GM23338 (cell line): ENCODE results near the gene ADGRG2. TPM values are rescaled to one million over a fixed set of nuclear protein-coding genes. Genes with fewer than 3 reads are reported as not detected.

Experiments
- ATAC-seq: fragments of 200-7000 bp; cut with Tn5 transposase; 3 replicates; pipeline ENCODE4 v1.9.1; 2020
- DNase-seq: peaks from one replicate; pipeline ENCODE4 v3.0.0-alpha.2; 2015; ENCODE audit warnings: low spot score
- H2AFZ ChIP-seq: fragments of 200-600 bp; sonication (generic); 2 replicates; pipeline ENCODE4 v1.8.0; 2016; ENCODE audit warnings: antibody characterized with exemption, mild to moderate bottlenecking, moderate library complexity
- H3F3A ChIP-seq: fragments of 200-600 bp; sonication (generic); replicated peaks from 2 replicates; pipeline ENCODE4 v1.8.0; 2017; ENCODE audit warnings: antibody characterized with exemption, mixed run types, low read depth
- H3K27ac ChIP-seq: fragments of 200-600 bp; sonication (generic); 2 replicates; pipeline ENCODE4 v1.6.1; 2016; ENCODE audit warnings: low read depth
- H3K27me3 ChIP-seq: fragments of 200-600 bp; sonication (generic); 2 replicates; pipeline ENCODE4 v1.8.0; 2016; ENCODE audit warnings: mild to moderate bottlenecking, mixed run types, moderate library complexity; ENCODE audit not compliant: insufficient read depth
- H3K36me3 ChIP-seq: fragments of 200-600 bp; sonication (generic); 2 replicates; pipeline ENCODE4 v1.8.0; 2016; ENCODE audit warnings: mild to moderate bottlenecking; ENCODE audit not compliant: insufficient read depth
- H3K4me1 ChIP-seq: fragments of 200-600 bp; sonication (generic); 2 replicates; pipeline ENCODE4 v1.8.0; 2016; ENCODE audit warnings: mild to moderate bottlenecking, moderate library complexity; ENCODE audit not compliant: insufficient read depth
- H3K4me2 ChIP-seq: fragments of 200-600 bp; sonication (generic); 2 replicates; pipeline ENCODE4 v1.7.1; 2017; ENCODE audit warnings: mixed run types
- H3K4me3 ChIP-seq: fragments of 200-600 bp; sonication (generic); 2 replicates; pipeline ENCODE4 v1.6.1; 2016; ENCODE audit warnings: mixed run types
- H3K79me2 ChIP-seq: fragments of 200-600 bp; sonication (generic); replicated peaks from 2 replicates; pipeline ENCODE4 v1.8.0; 2017; ENCODE audit warnings: mild to moderate bottlenecking; ENCODE audit not compliant: insufficient read depth
- H3K9me2 ChIP-seq: fragments of 200-600 bp; sonication (generic); 2 replicates; pipeline ENCODE4 v1.8.0; 2017; ENCODE audit not compliant: insufficient read depth
- H4K20me1 ChIP-seq: fragments of 200-600 bp; sonication (generic); replicated peaks from 2 replicates; pipeline ENCODE4 v1.8.0; 2017; ENCODE audit warnings: mild to moderate bottlenecking; ENCODE audit not compliant: insufficient read depth
- H3K27ac Mint-ChIP-seq: 2 replicates; pipeline ENCODE4 v1.8.0; 2020; ENCODE audit warnings: inconsistent platforms, mild to moderate bottlenecking, moderate library complexity, mixed read lengths
- H3K27me3 Mint-ChIP-seq: 3 replicates; pipeline ENCODE4 v1.8.0; 2022; ENCODE audit warnings: low read depth, mild to moderate bottlenecking, moderate library complexity, mixed read lengths, inconsistent platforms; ENCODE audit not compliant: insufficient read depth, poor library complexity
- H3K36me3 Mint-ChIP-seq: 3 replicates; pipeline ENCODE4 v1.8.0; 2021; ENCODE audit warnings: low read depth, mild to moderate bottlenecking, inconsistent platforms, moderate library complexity, mixed read lengths
- H3K4me1 Mint-ChIP-seq: 3 replicates; pipeline ENCODE4 v1.8.0; 2020; ENCODE audit warnings: mild to moderate bottlenecking, inconsistent platforms, mixed read lengths
- H3K4me3 Mint-ChIP-seq: 3 replicates; pipeline ENCODE4 v1.8.0; 2021; ENCODE audit warnings: moderate library complexity, mild to moderate bottlenecking, inconsistent platforms, mixed read lengths
- H3K9me3 Mint-ChIP-seq: 3 replicates; pipeline ENCODE4 v1.8.0; 2020; ENCODE audit warnings: moderate library complexity, mild to moderate bottlenecking, inconsistent platforms, mixed read lengths
- CREB1 ChIP-seq: fragments of 250-450 bp; sonication (Bioruptor Pico); IDR thresholded peaks from 2 replicates; pipeline ENCODE4 v1.5.0; 2020; ENCODE audit warnings: low read depth, mild to moderate bottlenecking, moderate library complexity
- CTCF ChIP-seq, 2 experiments: fragments of 200-600 bp in 1 of 2; sonication (generic) in 1 of 2; conservative IDR thresholded peaks; 2 replicates each; pipeline versions ENCODE4 v1.5.1 to v1.6.1; 2016 to 2017; ENCODE audit warnings: antibody characterized with exemption in 2 of 2, low read depth in 2 of 2, mild to moderate bottlenecking in 2 of 2, moderate library complexity in 1 of 2
- EZH2 ChIP-seq: fragments of 200-600 bp; sonication (generic); IDR thresholded peaks from one replicate; pipeline ENCODE4 v1.8.0; 2017; ENCODE audit warnings: antibody characterized with exemption, mild to moderate bottlenecking, low read depth; ENCODE audit not compliant: unreplicated experiment
- EZH2phosphoT487 ChIP-seq: fragments of 200-600 bp; sonication (generic); IDR thresholded peaks from one replicate; pipeline ENCODE4 v1.8.1; 2018; ENCODE audit warnings: antibody characterized with exemption; ENCODE audit not compliant: unreplicated experiment
- JUNB ChIP-seq: IDR thresholded peaks from one replicate; pipeline ENCODE4 v1.6.1; 2016; ENCODE audit warnings: antibody characterized with exemption; ENCODE audit not compliant: unreplicated experiment
- NANOG ChIP-seq: IDR thresholded peaks from 2 replicates; pipeline ENCODE4 v1.6.1; 2016; ENCODE audit warnings: antibody characterized with exemption, borderline replicate concordance
- POLR2AphosphoS5 ChIP-seq: IDR thresholded peaks from 2 replicates; pipeline ENCODE4 v1.6.1; 2016; ENCODE audit warnings: antibody characterized with exemption, low read depth
- REST ChIP-seq: IDR thresholded peaks from one replicate; pipeline ENCODE4 v1.6.1; 2018; ENCODE audit warnings: antibody characterized with exemption; ENCODE audit not compliant: unreplicated experiment
- STAT1 ChIP-seq: IDR thresholded peaks from one replicate; pipeline ENCODE4 v1.6.1; 2016; ENCODE audit warnings: antibody characterized with exemption; ENCODE audit not compliant: unreplicated experiment
- ZNF331 ChIP-seq: fragments of 250-450 bp; sonication (Bioruptor Pico); IDR thresholded peaks from 2 replicates; pipeline ENCODE4 v1.5.0; 2020; ENCODE audit warnings: low read depth, mild to moderate bottlenecking, moderate library complexity
- polyA plus RNA-seq: library from polyadenylated mRNA; unstranded; fragments of >200 nt; fragmentation: Nextera tagmentation; extraction: Ambion mirVana; gene quantifications from 2 replicates; pipeline ENCODE4 v1.2.1, GENCODE V29; 2016
- total RNA-seq: library from RNA; depleted of rRNA; stranded (reverse); fragments of >200 nt; shearing (Covaris generic); gene quantifications from 2 replicates; pipeline ENCODE4 v1.2.3, GENCODE V29; 2014
- TF ChIP-seq, protein P1 (sequence below): IDR thresholded peaks from 2 replicates; pipeline ENCODE4 v1.6.1; 2016; ENCODE audit warnings: antibody characterized with exemption
- TF ChIP-seq, protein P2 (sequence below): fragments of 250-450 bp; sonication (Bioruptor Pico); IDR thresholded peaks from 2 replicates; pipeline ENCODE4 v1.5.0; 2020; ENCODE audit warnings: mild to moderate bottlenecking, moderate library complexity

Gene ADGRG2
- total and polyA plus RNA-seq, 2 experiments from 2014 or later, result 4.0 to 10.8 TPM

DNA sequence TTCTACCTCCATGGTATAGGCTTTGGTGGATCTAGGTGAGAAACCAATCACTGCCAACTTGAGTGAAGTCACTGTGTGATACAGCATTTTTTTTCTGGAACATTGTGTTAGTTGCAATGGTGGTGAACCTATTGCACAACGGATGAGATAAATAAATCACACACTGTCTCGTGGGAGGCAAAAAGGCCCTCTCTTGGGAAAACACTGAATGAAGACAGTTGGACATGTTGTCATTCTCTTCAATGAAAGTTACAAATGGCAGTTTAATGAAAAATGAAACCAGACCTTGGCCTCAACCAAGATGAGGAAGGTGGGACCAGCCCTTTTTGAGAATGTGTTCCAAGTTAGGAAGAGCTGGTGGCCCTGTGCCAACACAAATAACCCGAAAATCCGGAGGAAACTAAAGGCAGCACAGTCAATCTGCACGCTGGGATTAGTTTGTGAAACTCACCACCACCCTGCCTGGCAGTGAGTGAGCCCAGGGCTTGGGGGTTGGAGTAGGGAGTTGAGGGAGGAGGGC is 5.4 kb upstream of the ADGRG2 start:
- Histone ChIP-seq H3K4me2 (no peak overlapping the region), H4K20me1 (no peaks in the 10 kb centered on the region), H3K27me3 (peaks cover 16% of the 10 kb centered on the region), H3K9me2 (no peaks in the 10 kb centered on the region), H3K36me3 (no peaks in the 10 kb centered on the region), H3K27ac (no peak overlapping the region), H3K4me3 (no peak overlapping the region), H3K4me1 (no peaks in the 10 kb centered on the region), H3F3A (no peaks in the 10 kb centered on the region), H3K79me2 (no peaks in the 10 kb centered on the region), H2AFZ (no peak overlapping the region)
- ATAC-seq, result no peak
- no peak for DNase-seq
- Mint-ChIP-seq H3K9me3 (no peaks in the 10 kb centered on the region; the same call in 2 of the 3 replicates), H3K4me3 (no peak overlapping the region), H3K4me1 (no peaks in the 10 kb centered on the region; the same call in 2 of the 3 replicates), H3K27ac (no peak overlapping the region), H3K36me3 (no peaks in the 10 kb centered on the region), H3K27me3 (peaks cover 4% of the 10 kb centered on the region)
- TF ChIP-seq EZH2phosphoT487, result no peak
- TF ChIP-seq CTCF (conservative IDR thresholded peaks at IDR 0.05; ENCODE audit: low read depth in 2 of 2), result no peak
- TF ChIP-seq, protein P1, sequence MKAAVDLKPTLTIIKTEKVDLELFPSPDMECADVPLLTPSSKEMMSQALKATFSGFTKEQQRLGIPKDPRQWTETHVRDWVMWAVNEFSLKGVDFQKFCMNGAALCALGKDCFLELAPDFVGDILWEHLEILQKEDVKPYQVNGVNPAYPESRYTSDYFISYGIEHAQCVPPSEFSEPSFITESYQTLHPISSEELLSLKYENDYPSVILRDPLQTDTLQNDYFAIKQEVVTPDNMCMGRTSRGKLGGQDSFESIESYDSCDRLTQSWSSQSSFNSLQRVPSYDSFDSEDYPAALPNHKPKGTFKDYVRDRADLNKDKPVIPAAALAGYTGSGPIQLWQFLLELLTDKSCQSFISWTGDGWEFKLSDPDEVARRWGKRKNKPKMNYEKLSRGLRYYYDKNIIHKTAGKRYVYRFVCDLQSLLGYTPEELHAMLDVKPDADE, result no peak
- TF ChIP-seq ZNF331, result no peak
- TF ChIP-seq, protein P2, sequence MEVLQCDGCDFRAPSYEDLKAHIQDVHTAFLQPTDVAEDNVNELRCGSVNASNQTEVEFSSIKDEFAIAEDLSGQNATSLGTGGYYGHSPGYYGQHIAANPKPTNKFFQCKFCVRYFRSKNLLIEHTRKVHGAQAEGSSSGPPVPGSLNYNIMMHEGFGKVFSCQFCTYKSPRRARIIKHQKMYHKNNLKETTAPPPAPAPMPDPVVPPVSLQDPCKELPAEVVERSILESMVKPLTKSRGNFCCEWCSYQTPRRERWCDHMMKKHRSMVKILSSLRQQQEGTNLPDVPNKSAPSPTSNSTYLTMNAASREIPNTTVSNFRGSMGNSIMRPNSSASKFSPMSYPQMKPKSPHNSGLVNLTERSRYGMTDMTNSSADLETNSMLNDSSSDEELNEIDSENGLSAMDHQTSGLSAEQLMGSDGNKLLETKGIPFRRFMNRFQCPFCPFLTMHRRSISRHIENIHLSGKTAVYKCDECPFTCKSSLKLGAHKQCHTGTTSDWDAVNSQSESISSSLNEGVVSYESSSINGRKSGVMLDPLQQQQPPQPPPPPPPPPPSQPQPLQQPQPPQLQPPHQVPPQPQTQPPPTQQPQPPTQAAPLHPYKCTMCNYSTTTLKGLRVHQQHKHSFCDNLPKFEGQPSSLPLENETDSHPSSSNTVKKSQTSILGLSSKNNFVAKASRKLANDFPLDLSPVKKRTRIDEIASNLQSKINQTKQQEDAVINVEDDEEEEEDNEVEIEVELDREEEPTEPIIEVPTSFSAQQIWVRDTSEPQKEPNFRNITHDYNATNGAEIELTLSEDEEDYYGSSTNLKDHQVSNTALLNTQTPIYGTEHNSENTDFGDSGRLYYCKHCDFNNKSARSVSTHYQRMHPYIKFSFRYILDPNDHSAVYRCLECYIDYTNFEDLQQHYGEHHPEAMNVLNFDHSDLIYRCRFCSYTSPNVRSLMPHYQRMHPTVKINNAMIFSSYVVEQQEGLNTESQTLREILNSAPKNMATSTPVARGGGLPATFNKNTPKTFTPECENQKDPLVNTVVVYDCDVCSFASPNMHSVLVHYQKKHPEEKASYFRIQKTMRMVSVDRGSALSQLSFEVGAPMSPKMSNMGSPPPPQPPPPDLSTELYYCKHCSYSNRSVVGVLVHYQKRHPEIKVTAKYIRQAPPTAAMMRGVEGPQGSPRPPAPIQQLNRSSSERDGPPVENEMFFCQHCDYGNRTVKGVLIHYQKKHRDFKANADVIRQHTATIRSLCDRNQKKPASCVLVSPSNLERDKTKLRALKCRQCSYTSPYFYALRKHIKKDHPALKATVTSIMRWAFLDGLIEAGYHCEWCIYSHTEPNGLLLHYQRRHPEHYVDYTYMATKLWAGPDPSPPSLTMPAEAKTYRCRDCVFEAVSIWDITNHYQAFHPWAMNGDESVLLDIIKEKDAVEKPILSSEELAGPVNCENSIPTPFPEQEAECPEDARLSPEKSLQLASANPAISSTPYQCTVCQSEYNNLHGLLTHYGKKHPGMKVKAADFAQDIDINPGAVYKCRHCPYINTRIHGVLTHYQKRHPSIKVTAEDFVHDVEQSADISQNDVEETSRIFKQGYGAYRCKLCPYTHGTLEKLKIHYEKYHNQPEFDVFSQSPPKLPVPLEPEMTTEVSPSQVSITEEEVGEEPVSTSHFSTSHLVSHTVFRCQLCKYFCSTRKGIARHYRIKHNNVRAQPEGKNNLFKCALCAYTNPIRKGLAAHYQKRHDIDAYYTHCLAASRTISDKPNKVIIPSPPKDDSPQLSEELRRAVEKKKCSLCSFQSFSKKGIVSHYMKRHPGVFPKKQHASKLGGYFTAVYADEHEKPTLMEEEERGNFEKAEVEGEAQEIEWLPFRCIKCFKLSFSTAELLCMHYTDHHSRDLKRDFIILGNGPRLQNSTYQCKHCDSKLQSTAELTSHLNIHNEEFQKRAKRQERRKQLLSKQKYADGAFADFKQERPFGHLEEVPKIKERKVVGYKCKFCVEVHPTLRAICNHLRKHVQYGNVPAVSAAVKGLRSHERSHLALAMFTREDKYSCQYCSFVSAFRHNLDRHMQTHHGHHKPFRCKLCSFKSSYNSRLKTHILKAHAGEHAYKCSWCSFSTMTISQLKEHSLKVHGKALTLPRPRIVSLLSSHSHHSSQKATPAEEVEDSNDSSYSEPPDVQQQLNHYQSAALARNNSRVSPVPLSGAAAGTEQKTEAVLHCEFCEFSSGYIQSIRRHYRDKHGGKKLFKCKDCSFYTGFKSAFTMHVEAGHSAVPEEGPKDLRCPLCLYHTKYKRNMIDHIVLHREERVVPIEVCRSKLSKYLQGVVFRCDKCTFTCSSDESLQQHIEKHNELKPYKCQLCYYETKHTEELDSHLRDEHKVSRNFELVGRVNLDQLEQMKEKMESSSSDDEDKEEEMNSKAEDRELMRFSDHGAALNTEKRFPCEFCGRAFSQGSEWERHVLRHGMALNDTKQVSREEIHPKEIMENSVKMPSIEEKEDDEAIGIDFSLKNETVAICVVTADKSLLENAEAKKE, result no peak
- TF ChIP-seq CREB1 (CRISPR knock-in tag), result no peak
- no peak for TF ChIP-seq POLR2AphosphoS5
- no peak for TF ChIP-seq STAT1
- no peak for TF ChIP-seq JUNB
- TF ChIP-seq REST, result no peak
- no peak for TF ChIP-seq EZH2
- no peak for TF ChIP-seq NANOG
